Central memory CD8-positive, alpha-beta T cell (primary cell): ENCODE results near the gene QRFPR.

Source experiments
- ATAC-seq: fragments of 150-1000 bp; cut with Tn5 transposase; replicated peaks from 2 replicates; pipeline ENCODE4 v1.10.0; 2022; ENCODE audit warnings: mild to moderate bottlenecking, moderate FRiP score, moderate number of reproducible peaks; ENCODE audit not compliant: poor library complexity, severe bottlenecking; ENCODE audit errors: extremely low read depth
- DNase-seq, 2 donors: peaks; one replicate each; pipeline ENCODE4 v3.0.0; 2021; ENCODE audit warnings: low spot score in 2 of 2
- H3K27ac Mint-ChIP-seq: one replicate; pipeline ENCODE4 v1.8.0; 2022; ENCODE audit warnings: low read depth, mild to moderate bottlenecking, moderate library complexity, mixed read lengths
- H3K27me3 Mint-ChIP-seq: one replicate; pipeline ENCODE4 v1.8.0; 2022; ENCODE audit warnings: mixed read lengths
- H3K36me3 Mint-ChIP-seq: one replicate; pipeline ENCODE4 v1.8.0; 2022; ENCODE audit warnings: mild to moderate bottlenecking, moderate library complexity, mixed read lengths; ENCODE audit not compliant: insufficient read depth
- H3K4me1 Mint-ChIP-seq: one replicate; pipeline ENCODE4 v1.8.0; 2022; ENCODE audit warnings: mixed read lengths
- H3K4me3 Mint-ChIP-seq: one replicate; pipeline ENCODE4 v1.8.0; 2022; ENCODE audit warnings: mild to moderate bottlenecking, moderate library complexity, mixed read lengths
- H3K9me3 Mint-ChIP-seq: one replicate; pipeline ENCODE4 v1.8.0; 2022; ENCODE audit warnings: mixed read lengths

QRFPR gene

DNA sequence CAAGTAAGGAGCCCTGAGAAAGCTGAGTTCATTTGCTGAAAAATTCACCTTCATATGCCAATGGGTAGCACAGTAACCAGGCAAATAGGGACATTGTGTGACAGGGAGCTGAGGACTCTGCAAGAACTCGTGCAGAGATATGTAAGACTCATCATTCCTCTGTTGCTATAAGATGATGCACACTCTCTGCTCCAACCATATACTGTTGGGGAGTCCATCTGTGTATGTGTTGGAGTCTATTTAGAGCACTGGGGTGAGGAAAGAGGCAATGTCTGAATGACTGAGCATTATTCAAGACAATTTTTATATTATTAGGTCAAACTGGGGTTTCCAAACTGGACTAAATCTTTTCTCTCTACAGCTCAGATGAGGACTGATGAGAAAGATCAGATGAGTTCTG is 100.4 kb downstream of the QRFPR start:
- no peak overlapping the region for H3K4me3 Mint-ChIP-seq
- H3K27me3 Mint-ChIP-seq = peaks cover 24% of the 10 kb centered on the region
- peaks cover 6% of the 10 kb centered on the region for H3K9me3 Mint-ChIP-seq
- ATAC-seq (no peak), DNase-seq (no peak)
- H3K36me3 Mint-ChIP-seq = no peaks in the 10 kb centered on the region
- H3K27ac Mint-ChIP-seq = no peak overlapping the region
- no peaks in the 10 kb centered on the region for H3K4me1 Mint-ChIP-seq

DNA sequence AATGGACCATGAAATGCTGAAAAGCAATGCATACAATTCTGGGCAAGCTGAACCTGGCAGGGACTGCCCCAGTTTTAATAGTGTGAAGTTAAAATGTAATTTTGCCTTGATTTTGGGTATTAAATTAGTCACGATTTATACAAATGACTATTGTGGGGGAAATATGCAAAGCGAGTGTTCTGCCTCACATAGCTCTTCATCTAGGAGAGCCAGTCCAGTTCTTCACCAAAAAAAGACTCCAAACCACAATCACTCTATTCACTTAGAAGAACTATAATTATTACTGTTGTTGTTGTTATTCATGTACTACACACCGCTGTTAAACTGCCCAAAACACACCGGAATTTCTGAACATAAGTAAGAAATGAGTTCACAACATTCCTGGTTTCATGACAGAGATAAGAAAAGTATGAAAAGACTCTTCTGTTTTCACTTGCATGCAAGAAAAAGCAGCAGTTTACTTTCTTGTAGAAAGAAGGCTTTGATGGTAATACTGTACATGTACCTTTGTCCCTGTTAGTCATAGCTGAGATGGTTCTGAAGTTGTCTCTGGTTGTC is 101.9 kb downstream of the QRFPR start:
- Mint-ChIP-seq H3K27ac (no peak overlapping the region), H3K4me3 (no peak overlapping the region), H3K27me3 (peaks cover 24% of the 10 kb centered on the region), H3K36me3 (no peaks in the 10 kb centered on the region), H3K9me3 (no peaks in the 10 kb centered on the region), H3K4me1 (no peaks in the 10 kb centered on the region)
- DNase-seq (no peak), ATAC-seq (no peak)
